ENCODE results near the gene TRIO.

TRIO gene

DNA sequence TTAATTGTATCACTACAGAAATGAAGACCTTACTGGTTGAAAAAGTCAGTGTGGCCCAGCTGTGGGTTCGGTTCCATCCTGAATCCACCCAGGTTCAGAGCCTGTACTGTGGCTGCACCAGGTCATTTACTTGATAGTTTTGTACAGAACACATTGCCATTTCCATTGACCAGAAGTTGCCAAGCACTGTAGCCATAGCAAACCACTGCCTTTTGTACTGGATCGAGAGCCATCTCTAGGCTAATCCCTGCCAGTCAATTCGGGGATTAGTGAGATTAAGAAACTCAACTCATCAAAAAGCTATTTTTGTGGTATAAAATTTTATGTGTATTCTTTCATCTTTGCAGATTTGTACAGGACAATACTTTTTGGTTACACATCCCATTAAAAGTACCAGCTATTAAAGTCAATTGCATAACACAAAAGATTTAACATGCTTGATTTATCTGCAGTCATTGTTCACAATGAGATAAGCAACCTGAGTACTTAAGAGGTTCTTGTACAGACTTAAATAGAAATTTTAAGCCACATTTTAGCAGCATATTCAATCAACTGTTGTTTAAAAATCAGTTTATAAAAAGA, 329.9 kb downstream of the TRIO start:
- no peak for DNase-seq

DNA sequence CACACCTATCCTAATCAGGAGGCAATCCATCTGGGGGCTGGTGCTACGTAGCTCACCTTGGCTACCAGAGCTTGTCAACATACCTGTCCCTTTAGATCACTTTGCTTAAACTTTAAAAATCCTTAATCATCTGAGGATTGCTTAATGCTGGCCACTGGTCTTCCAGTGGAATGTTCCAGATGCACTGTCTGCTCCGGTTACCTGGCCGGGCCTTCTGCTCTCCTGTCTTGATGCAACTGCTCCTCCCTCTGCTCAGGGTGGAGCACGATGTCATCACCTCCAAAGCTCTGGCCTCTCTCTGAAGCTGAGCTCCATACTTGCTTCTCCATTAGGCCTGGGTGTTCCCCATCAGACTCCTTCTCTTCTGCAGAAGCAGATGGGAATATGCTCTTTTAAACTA, 331.9 kb downstream of the TRIO start:
- DNase-seq: no peak

DNA sequence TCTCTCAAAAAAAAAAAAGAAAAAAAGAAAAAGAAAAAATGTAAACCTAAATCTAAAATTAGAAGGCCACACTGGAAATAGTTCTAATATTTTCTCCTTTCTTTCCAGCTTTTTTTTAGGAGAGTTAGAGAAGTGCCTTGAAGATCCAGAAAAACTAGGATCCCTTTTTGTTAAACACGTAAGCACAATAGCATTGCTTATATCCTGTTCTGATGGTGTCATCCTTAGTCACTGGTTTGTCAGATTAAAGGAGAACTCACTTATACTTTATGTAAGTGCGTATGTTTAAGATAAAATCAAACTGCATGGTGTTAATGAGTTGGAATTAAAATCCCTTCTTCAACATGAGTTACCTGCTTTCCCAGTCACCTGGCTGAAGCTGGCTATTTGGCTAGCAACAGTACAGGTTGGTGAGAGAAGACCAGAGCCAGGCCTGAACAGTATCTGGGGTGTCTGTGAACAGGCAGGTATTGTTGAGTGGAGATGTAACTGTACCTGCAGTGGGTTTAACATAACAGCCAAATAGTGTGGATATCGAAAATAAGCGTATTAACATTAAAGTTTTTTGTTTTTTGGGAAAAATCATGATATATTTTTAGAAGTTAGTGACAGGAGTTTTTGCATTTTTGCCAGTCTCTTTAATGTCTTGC, 333.8 kb downstream of the TRIO start:
- no peak for DNase-seq

DNA sequence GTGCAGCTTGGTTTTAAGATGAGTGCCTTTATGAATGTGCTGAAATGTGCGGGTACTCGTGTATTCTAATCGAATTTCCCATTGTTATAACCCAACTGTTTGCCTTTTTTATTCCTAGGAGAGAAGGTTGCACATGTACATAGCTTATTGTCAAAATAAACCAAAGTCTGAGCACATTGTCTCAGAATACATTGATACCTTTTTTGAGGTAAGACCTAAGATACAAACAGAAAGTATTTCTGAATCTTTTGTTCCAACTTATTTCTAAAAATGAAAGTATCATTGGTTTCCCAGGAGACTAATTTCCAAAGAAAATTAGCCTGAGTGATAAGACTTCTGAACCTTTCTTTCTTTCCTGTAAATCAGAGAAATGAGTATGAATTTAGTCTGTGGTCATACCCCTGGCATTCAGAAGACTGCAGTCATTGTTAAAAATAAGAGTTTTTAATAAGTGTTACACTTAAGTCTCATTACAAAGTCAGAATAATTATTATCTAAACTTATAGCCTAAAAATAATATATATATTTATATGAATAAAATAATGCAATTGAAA, 336.1 kb downstream of the TRIO start:
- no peak for DNase-seq

DNA sequence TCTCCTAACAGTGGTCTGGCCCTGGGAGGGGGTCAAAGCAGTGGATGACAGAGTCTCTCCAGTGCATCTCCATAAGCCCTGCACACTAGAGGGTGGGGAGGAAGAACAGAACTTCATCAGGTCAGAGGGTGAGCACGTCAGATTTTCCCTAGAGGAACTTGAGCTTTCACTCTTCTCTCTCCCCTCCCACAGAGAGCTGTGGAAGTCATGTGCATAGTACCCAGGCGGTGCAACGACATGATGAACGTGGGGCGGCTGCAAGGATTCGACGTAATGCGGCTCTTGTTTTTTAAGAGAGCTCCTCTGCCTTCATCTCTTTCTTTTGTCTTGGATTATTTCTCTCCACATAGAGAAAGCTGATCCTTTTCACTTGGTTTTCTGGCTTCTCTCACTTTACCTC, 338.2 kb downstream of the TRIO start:
- no peak for DNase-seq

DNA sequence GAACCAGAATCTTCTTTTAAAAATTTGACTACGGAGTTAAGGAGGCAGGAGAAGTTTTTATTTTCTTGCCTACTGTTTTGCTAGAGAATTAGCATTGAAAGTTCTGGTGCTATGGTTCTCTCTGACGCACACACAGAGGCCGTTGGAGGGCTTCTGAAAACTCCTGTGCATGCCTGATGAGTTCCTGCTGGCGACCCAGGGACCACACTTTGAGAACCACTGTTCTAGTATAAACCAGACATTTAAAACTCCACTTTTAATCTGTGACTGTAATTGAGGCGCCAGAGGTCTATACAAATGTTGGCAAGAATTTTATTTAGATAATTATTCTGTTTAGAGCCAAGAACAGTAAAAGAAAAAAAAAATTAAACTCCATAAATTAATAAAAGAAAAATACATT, 338.9 kb downstream of the TRIO start:
- DNase-seq: no peak

DNA sequence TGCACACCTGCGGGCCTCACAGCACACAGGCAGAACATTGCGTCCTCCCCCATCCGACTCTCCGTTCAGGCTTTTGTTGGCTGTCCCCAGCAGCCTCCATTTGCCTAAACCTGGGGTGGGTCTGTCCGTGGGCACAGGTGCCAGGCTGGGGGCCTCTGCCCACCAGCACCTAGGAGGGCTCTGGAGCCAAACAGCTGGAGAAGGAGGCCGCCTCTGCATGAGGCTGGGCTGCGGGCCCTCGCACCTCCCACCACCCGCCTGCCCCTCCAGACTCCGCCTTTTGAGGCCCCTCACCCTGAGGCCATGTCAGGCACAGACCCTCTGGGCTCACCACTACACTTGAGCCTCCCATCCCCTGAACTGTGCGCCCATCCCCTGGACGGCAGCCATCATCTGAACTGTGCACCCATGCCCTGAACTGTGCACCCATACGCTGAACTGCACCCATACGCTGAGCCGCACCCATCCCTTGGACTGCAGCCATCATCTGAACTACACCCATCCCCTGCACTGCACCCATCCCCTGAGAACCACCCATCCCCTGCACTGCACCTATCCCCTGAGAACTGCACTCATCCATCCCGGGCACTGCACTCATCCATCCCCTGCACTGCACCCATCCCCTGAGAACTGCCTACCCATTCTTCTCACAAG, 340.5 kb downstream of the TRIO start:
- no peak for DNase-seq

DNA sequence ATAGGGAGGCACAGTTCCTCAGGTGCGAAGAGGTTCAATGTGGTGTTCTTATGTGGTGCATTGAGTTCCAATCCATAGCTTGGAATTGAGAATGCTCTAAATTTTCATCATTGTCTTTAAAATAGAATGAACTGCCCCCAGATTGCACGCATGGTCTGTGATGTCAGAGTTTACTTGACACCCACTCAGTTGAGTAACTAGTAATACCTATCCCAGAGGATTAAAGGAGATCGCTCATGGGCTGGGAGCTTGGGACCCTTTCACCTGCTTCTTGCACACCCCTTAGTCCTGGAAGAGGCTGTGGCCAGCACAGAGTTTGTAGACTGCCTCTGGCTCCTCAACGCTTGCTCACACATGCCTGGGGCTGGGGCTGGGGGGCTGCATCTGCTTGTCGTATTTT, 343.3 kb downstream of the TRIO start:
- no peak for DNase-seq

DNA sequence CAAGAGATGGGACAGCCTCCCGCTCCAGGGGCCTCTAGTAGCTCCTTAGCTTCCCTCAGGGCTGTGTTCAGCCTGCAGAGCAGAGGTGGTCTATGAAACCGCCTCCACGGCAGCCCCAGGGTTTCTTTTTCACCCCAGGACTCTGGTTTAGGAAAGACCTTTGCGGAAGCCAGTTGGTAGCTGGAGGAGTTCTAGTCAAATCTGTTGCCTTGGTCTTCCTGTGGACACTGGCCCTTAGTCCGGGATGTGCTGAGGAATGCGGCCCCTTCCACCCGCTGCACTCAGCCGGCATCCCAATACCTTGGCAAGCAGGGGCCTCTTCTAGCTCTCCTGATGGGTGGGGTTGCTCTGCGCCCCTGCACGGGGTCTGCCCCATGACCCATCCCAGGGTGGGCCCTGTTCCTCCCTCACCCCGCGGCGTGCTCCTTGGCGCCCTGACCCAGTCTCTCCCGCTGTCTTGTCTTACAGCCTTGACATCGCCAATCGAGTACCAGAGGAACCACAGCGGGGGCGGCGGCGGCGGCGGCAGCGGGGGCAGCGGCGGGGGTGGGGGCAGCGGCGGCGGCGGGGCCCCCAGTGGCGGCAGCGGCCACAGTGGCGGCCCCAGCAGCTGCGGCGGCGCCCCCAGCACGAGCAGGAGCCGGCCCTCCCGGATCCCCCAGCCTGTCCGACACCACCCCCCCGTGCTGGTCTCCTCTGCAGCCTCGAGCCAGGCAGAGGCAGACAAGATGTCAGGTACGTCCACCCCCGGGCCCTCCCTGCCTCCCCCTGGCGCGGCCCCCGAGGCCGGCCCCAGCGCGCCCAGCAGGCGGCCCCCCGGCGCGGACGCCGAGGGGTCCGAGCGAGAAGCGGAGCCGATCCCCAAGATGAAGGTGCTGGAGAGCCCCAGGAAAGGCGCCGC, 344.1 kb downstream of the TRIO start:
- DNase-seq: peak; percentile 62

DNA sequence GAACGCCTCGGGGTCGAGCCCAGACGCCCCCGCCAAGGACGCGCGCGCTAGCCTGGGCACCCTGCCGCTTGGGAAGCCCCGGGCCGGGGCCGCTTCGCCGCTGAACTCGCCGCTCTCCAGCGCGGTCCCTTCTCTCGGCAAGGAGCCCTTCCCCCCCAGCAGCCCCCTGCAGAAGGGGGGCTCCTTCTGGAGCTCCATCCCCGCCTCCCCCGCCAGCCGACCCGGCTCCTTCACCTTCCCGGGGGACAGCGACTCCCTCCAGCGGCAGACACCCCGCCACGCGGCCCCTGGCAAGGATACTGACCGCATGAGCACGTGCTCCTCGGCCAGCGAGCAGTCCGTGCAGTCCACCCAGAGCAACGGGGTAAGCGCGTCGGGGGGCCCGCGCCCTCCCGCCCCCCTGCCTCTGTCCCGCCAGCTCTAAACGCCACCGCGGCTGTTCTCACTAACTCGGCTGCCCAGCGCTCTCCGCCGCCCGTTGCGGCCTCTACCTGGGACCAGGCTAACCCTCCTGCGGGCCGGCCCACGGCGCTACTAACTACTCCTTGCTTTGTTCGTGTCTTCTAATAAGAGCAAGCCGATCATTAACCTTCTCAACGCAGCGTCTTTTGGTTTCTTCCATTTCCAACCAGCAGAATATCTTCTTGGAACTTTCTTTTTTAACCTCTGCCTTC, 344.9 kb downstream of the TRIO start:
- no peak for DNase-seq

DNA sequence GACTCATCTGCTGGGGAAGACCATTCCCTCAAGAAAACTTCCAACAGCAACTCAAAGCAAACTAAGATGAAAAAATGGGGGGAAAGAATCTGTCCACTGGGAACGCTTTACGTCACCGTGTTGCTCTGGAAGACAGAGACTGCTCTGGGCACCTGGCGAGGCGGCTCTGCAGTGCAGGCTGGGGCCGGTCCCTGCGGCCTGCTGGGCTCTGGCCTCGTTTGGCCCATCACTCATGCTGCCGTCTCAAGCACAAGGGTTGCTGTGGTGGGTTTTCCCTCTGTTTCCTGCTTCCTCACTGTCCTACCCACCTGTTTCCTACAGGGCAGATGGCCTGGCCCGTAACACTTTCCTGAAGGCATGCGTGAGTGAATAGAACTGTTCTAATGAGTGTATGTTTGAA, 345.6 kb downstream of the TRIO start:
- no peak for DNase-seq

DNA sequence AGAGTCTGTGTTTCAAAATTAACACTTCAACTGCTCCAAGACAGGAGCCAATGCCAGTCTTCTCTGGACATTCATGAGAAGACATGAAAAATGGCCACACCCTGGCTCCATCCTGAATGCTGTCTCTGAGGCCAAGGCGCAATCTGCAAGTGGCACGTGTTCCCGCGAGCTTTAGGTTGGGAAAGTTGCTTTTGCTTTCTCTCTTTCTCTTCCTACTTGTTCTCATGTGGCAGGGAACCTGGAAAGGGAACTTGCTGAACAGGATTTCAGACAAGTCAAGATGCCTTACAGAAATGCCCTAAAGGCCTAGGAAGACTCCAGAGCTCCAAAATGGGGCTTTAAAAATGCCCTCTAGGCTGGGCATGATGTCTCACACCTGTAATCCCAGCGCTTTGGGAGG, 346.5 kb downstream of the TRIO start:
- DNase-seq: no peak

DNA sequence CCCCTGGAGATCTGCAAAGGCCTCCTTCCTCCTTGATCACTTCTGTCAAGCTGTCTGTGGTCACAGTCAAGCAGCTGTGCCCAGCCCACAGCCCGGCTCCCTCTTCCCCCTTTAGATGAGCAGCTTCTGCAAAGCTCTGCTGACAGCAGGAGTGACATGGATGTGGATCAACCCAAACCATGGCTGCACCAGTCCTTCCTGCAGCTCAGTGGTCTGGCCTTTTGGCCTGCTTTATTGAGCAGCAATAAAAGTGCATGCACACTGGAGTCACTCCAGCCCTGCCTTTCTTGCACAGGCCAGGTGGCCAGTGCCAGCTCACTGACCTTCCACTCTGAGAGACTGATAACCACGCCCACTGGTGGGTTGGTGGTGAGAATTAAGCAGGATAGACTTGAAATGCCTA, 347.2 kb downstream of the TRIO start:
- no peak for DNase-seq

DNA sequence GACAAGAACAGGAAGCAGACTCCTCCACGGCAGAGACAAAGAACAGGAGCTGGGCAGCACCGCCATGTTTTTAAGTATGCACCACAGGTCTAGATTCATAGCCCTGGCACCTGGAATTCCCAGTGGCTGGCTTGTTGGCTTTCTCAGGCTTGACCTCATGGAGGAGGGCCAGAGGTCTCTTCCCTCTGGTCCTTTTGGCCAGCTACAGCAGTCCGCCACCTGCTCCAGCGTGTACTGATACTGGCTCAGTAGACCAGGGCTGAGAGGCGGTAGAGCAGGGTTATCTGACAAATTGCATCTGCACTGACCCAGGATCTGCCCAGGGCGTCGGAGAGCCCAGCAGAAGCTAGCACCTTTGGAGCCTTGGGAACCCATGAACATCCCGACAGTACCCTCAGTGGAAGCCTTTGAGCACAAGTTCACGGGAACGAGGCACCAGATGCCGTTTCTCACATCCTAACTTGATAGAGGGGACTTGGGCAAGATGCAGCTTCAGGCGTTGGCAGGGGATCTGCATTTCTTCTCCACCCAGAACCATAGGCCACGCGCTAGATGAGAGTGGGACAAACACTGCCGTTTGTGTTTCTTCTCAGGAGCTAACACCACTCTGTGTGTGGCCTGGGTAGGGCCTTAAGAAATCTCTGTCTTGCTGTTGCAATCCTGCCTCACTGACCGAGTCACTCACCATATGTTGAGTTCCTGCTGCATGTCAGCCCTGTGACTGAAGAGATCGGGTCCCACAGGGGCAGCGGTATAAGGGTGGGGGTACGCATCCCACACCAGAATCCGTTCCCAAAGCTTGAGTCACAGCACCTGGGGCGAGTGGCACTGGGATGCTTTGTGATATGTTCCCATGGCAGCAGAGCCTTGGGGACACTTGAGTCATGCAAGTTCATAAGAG, 348.1 kb downstream of the TRIO start:
- no peak for DNase-seq

DNA sequence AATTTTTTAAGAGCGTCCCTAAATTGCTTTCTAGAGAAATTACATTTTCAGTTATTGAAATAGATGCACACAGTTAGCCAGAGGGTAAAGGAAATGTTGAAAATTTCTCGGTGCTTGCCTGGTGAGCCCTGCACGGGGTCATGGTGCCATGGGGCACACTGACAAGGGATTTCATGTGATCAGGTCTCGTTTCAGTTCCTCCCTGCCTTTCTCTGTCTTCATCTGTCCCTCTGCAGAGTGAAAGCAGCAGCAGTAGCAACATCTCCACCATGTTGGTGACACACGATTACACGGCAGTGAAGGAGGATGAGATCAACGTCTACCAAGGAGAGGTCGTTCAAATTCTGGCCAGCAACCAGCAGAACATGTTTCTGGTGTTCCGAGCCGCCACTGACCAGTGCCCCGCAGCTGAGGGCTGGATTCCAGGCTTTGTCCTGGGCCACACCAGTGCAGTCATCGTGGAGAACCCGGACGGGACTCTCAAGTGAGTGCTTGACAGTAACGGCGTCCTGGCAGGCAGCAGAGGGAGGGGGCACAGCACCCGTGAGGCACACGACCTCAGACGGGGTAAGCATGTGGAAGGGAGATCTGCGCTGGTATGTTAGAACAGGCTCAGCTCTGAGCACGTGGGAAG, 349.3 kb downstream of the TRIO start:
- no peak for DNase-seq

DNA sequence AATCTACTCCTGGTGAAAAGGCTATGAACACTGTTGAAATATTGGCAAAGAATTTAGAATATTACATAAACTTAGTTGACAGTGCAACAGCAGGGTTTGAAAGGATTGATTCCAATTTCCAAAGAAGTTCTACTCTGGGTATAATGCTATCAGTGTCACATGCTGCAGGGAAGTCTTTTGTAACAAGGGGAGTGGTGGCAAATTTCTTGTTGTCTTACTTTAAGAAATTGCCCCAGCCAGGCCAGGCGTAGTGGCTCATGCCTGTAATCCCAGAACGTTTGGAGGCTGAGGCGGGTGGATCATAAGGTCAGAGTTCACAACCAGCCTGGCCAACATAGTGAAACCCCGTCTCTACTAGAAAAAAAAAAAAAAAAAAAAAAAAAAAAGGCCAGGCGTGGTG, 352.2 kb downstream of the TRIO start:
- no peak for DNase-seq

DNA sequence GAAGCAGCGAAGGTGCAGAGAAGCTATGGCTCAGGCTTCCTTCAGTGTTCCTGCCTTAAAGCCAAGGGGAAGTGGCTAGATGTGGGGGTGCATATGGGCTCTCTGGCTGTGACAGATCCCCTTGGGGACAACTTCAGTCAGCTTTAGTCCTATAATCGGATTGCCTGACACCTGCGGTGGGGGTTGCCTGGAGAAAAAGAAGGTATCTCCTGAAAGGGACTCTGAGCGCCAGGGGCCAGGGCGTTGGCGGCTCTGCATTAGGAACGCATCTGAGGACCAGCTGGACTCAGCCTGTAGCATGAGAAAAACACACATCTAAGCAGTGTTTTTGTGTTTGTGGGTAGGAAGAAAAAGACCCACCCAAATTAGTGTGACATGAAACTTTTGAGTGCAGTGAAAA, 354.2 kb downstream of the TRIO start:
- DNase-seq: no peak

DNA sequence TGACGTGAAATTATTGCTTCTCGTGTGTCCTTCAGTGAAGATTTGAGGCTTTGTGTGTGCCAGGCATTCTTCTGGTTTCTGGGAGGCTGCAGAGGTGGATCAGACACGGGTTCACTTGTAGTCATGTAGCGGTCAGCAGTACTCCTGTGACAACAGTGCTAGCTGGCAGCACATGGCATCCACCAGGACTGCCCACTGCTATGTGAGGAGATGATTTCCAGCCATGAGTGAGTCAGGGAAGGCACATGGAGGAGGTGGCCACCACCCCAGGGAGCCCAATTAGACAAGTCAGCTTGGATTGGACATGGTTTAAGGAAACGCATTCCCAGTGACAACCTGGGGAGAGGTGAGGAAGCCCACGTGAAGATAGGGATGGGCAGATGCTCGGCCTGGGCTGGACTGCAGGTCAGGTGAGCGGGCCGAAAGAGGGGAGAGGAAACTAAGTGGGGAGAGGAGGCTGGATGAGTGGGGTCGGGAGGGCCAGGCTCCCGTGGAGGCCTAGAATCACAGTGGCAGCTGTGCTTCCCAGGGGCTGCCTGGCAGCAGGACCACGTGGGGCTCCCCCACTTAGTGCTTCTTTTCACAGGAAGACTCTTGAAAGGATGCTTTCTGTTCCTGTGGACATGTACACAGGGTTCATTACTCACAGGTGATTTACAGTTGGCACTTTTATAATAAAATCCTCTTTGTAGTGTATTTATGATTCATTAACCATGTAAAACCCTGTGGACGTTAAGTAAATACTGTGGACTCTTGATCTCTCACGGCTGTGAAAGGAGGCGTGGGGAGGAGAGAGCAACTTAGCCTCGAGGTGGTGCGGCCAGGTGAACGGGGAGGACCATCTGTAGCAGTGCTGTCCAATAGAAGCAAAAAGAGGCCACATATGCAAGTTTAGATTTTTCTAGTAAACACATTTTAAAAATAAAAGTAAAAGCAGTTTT, 358.5 kb downstream of the TRIO start:
- DNase-seq: no peak

DNA sequence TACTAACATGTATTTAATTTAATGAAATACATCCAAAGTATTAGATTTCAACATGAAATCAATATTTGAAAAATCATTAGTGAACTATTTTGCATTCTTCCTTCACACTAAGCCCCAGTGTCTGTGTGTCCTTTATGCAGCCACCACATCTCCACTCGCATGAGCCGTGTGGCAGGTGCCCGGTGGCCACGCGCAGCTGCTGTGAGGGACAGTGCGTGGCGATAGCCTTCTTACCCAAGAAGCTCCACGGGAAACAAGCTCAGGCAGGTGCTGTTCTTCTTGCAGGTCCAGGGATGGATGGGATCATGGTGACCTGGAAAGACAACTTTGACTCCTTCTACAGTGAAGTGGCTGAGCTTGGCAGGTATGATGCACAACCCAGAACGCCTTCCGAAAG, 359.1 kb downstream of the TRIO start:
- no peak for DNase-seq
